SH-SY5Y (cell line): ENCODE measurements around the gene CYP2F1.

Experiments
- GATA2 ChIP-seq: IDR thresholded peaks from 2 replicates; pipeline ENCODE4 v1.6.1; 2011; ENCODE audit warnings: mild to moderate bottlenecking, low read depth, low read length
- GATA3 ChIP-seq: IDR thresholded peaks from 2 replicates; pipeline ENCODE4 v1.6.1; 2011; ENCODE audit warnings: low read depth, mild to moderate bottlenecking, low read length, moderate library complexity

DNA sequence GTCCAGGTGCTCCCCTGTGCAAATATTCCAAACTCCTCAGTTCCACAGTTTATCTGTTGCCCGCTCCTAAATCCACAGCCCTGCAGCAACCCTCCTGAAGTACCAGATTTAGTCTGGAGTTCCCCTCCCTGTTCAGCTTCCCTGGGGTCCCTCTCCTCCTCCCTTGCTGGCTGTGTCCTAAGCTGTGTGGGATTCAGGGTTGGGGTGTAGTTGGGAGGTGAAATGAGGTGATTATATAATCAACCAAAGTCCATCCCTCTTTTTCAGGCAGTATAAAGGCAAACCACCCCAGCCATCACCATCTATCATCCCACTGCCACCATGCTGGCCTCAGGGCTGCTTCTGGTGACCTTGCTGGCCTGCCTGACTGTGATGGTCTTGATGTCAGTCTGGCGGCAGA lies 26.1 kb upstream of the CYP2F1 start, which contains the start of gene CYP2A13:
- TF ChIP-seq GATA3 (no peak), GATA2 (no peak)
